ENCODE results near the gene SCYGR5.

- TF ChIP-seq CTCF (IDR thresholded peaks at IDR 0.05) (no peak), POLR2AphosphoS5 (IDR thresholded peaks at IDR 0.05) (no peak), POLR2A (IDR thresholded peaks at IDR 0.05; ENCODE audit: low read depth) (no peak)
Observed at GRCh38 chr2:227696990-227697679, 30.5 kb downstream of the SCYGR5 start.

All from esophagus muscularis mucosa (tissue), 3 donors.